Stimulated activated CD4-positive, alpha-beta T cell treated with anti-CD3 and anti-CD28 coated beads, Interleukin-1b, Interleukin-23, amount 100 ng/mL, for 24 hours (primary cell): ENCODE measurements around the gene MEIS3.
A peak's percentile ranks its signal among the peaks of the same experiment; 100 is the strongest.

ENCODE experiments used
- DNase-seq, 4 experiments: peaks; one replicate each; pipeline ENCODE4 v3.0.0-alpha.2; 2020; ENCODE audit warnings: low read depth in 4 of 4, low spot score in 1 of 4

Gene MEIS3

DNA sequence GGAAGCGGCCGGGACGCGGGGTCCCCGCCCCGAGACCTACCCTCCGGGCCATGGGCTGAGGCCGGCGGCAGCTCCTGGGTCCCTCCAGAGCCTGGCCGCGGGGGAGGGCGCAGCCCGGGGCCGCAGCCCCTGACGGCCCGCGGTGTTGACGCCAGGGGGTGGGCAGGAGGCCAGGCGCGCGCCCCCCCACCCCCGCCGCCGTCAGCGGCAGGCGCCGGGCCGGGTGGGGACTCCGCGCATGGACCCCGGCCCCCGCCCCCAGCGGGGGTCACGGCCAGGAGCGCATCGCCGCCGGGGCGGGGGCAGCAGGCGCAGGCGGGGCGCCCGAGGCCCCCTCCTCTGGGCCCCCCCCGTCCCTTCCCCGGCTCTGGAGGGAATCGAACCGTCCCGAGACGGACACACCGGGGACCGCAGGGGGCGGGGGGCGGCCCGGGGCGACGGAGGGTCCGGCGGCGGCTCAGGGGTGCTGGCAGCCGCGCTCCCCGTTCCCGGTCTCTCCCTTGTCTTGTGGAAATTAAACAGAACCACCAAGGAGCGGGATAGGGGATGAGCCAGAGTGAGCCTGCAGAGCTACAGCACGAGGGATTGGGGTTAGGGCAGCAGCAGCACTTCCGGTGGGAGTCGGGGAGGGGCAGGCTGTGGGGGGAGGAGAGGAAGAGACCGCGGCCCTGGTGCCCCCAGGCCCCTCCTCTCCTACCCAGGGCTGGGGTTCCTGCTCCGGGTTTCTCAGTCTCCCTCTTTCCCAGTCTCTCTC lies at the start of gene MEIS3:
Gene MEIS3 (minus strand): TSS at position 498 of the 754 bp plus-strand sequence. CDS start 446 bp downstream, at position 52.
- no peak for DNase-seq

DNA sequence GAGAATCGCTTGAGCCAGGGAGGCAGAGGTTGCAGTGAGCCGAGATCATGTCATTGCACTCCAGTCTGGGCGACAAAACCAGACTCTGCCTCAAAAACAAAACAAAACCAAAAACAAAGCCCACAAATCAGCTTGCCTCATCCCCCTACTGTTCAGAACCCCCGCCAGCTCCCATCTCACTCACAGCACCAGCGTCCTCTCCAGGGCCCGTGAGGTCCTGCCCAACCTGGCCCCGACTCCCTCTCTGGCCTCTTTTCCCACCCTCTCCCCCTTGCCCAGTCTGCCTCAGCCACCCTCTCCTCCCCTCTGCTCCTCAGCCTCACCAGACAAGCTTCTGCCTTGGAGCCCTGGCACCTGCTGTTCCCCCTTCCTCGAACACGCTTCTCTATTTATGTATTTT lies 48.6 kb upstream of the MEIS3 start:
- no peak for DNase-seq

DNA sequence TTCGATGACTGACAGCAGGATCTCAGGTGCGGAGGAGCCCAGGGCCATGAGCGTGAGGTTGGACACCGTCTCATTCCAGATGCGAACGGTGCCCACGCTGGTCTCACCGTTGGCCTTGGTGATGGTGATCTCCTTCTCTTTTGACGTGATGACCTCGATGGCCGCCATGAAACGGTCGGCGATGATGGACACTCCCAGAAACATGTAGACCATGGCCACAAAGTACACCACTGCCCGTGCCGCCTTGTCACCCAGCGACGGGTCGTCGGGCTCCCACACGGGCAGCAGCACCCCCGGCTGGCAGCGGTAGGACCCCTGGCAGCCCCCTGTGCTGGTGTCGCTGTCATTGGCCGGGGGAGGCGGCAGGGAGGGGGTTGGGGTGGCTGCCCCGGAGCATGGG lies 46.6 kb upstream of the MEIS3 start:
- no peak for DNase-seq

DNA sequence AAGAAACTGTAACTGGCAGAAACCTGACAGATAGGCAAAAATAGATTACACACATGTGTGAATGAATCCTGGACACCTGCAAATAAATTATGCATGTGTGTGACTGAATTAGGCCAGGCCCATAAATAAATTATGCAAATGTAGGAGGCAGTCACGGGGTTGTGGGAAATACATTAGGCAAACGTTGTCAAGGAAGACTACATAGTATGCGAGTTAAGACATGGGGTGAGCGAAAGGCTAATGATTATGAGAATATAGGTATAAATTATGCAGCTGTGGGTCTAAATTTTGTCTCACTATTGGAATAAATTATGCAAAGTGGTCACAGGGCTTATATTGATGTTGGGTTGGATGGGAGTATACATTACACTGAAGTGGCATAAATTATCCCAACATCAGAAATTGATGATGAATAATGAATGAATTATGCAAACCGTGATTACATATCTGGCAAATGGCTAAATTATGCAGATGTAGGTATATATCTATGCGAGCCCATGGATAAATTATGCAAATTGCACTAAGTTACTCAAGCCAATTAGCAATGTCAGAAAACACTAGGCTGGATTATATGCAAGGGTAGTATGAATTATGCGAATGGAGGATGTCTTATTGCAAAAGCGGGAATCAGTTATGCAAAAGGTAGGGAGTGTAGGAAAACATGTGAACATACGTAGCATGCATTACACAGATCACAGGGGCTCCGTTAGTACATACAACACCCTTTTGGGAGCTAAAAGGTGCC lies 45.5 kb upstream of the MEIS3 start:
- no peak for DNase-seq

DNA sequence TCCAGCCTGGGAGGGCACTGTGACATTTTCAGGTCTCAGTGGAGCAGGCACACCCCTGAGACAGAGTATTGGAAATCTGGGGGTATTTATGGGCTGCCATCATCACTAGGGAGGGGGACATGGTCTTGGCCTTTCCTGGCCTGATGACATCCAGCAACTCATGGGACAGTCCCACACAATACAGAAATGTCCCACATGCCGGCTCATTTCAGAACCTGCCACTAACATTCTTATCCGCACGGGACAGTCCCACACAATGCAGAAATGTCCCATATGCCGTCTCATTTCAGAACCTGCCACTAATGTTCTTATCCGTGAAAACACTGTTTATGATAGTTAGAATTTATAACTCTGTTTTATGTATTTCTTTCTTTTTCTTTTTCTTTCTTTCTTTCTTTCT lies 42.5 kb upstream of the MEIS3 start:
- DNase-seq, result no peak

DNA sequence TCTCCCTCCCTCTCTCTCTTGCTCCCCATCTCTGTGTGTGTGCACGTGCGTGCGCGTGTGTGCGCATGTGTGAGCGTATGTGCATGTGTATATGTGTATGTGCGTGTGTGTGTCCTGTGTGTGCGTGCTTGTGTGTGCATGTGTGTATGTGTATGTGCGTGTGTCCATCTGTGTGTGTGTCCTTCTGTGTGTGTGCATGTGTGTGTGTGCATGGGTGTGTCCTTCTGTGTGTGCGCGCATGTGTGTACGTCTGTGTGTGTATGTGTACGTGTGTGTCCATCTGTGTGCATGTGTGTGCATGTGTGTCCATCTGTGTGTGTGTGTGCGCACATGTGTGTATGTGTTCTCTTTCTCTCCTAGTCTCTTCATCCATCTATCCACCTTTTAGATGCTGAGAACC lies 40.1 kb upstream of the MEIS3 start:
- no peak for DNase-seq

DNA sequence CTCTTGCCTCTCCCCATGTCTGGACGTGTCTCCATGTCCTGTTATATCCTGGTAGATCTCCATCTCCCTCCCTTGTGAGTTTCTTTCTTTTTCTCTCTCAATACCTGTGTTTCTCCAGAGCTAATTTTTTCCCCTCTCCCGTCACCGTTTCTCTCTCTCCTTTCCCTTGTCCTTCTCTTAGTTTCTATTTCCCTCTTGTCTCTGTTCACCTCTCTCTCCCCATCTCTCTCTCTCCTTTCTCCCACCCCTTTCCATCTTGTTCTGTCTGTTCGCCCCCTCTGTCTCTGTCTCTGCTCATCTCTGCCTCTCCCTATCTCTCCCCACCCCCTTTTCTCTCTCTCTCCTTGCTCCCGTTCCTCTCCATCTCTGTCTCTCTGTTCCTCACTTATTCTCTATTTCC lies 39.3 kb upstream of the MEIS3 start:
- DNase-seq, result no peak

DNA sequence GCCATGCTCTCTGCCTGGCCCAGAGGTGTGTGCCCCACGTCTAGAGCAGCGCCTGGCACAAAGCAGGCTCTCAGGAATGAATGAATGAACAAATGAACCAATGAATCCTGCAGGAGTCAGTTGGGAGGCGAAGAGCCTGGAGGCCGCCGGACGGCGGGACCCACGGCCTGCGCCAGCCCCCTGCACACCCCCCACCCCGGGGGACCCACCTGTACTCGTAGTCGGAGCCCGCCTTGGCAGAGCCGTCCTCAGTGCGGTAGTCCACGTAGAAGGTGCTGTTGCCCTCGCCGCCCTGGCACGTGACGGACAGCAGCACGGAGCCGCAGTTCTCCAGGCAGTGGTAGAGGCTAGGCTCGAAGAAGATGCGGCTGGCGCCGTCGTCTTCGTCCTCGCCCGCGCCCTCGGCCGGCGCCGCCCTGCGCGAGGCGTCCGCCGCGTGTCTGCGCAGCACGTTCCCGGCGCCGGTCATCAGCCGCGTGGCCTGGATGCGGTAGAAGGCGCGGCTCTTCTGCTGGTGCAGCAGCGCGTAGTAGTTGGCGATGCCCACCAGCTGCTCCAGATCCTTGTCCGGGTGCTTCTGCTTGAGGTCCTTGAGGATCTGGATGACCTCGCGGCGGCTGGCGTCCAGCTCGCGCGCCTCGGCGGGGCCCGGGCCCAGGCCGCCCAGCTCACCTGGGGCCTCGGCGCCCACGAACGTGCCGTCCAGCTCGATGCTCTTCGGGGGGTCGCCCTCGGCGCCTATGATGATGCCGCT lies 37.6 kb upstream of the MEIS3 start:
- no peak for DNase-seq

DNA sequence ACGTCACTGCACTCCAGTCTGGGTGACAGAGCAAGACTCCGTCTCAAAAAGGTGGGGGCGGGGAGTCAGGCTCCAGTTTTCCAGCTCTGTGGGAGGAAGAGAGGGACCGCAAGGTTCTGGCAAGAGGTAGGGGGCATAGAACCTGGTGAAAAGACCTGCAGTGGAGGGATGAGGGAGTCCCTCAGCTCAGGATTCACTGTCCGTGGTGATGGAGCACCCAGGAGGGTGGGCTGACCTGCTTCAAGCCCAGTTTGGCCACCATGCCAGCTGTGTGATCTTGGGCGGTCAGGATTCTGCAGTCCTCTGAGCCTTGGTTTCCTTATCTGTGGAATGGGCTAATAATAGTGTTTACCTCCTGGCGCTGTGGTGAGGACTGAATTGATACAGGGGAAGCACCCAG lies 31.2 kb upstream of the MEIS3 start:
- no peak for DNase-seq

DNA sequence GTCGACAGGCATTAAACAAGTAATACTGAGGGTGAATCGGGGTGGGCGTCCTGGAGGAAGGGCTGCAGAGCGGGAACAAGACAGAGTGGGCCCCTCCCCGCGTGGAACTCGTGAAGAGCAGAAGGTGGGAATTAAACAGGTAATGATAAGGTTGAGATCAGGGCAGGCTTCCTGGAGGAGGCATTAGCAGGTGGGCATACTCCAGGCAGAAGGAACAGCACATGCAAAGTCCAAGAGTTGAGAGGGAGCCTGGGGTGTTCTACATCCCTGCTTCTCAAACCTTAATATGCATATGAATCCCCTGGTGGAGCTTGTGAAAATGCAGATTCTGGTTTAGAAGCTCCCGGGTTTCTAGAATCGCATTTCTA lies 29.0 kb upstream of the MEIS3 start:
- DNase-seq, result no peak

DNA sequence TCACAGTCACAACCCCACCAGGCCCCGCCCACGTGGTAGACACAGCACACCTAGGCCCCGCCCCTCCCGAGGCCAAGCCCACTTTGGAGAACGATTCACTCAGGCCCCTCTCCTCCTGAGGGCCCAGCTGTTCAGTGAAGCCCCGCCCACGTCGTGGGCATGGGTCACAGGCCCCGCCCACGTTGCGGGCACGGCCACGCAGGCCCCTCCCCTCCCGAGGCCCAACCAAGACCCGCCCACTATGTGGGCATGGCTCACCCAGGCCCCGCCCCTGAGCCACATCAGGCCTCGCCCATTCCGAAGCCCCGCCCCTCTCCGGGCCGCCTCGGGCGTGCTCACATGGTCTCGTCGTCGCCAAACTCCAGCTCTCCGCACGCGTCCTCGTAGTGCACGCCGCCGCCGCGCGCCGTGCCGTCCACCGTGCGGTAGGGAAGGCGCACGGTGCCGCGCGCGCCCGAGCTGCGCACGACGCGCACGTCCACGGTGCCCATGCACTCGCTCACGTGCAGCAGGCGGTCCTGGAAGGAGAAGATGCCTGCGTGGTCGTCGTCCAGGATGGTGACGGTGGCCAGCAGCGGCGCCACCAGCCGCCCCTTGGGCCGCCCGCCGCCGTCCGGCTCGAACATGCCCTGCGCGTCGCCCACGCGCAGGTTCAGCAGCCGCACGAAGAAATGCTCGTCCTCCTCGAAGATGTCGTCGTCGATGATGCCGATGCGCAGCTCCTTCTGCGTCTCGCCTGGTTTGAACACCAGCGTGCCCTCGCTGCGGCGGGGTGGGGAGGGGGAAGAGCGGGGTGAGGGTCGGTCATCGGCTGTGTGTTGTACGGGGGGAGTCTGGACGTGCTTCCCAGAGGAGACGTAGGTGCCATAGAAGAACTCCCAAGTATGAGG lies 28.4 kb upstream of the MEIS3 start:
- DNase-seq, result peak in 3 of 4 experiments; percentile 26 to 58 (median 28)

DNA sequence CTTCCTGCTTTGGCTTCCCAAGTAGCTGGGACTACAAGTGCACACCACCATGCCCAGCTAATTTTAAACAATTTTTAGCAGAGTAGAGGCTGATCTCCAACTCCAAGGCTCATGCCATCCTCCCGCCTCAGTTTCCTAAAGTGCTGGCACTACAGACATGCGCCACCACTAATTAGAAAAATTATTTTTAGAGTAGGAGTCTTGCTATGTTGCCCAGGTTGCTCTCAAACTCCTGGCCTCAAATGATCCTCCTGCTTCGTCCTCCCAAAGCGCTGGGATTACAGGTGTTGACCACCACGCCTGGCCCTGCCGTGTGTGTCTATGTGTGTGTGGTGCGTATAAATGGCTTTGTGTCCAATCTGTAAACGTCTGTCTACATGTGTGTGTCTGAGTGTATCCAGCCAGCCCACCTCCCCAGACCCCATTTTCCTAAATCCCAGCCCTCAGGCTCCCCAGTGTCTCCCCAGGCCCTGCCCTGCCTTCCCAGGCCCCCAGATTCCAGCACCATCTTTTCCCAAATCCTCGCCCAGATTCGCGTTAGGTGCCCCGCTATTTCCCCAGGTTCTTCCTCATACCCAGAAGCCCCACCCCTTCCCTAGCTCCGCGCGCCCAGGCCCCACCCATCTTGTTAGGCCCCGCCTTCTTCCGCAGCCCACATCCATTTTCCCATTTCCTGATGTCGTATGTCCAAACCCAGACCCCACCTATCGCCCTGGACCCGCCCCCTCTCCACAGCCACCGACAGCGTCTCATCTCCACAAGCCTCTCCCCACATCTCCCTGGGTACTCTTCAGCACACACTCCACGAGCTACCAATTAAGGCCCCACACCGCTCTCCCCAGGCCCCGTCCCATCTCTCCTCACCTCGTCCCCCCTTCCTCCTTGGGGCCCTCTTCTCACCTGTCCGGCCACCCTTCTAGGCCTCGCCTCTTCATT lies 27.5 kb upstream of the MEIS3 start:
- peak in 1 of 4 experiments; percentile 19 for DNase-seq

DNA sequence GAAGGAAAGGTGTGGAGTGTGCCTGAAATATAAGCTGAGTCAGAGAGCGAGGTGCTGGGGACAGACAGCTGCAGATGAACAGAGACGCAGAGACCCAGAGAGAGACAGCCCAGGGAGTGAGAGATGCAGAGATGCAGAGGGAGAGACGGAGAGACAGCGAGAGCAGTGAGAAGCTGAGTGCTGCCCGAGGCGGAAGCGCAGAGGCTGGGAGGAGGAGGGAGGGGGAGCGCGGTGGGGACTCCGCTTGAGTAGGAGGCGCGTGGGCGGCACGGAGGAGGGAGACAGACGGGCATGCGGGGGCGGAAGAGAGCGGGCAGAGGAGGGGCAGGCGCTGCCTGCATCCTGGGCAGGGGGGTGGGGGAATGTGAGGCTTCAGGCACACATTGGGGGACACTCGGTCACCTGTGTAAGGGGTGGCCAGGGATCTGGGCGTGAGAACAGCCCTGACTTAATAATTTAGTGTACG lies 26.6 kb upstream of the MEIS3 start:
- peak in 1 of 4 experiments; percentile 30 for DNase-seq

DNA sequence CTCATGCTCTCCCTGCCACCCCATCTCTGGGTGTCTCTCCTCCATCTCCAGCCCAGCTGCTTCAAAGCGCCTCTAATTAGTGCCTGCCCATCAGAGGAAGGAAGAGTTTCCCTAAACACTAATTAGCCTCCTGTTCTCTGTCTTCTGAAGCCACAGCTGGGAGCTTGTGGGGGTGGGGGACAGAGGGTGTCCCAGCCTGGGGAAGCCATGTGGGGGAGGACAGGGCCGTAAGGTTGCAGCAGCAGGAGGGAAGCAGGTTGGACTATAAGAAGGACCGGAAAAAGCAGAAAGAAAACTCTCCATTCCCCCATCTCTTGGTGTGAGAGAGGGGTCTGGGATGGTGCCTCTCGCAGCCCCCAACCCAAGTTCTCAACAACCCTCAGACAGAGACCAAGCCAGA lies 26.2 kb upstream of the MEIS3 start:
- no peak for DNase-seq

DNA sequence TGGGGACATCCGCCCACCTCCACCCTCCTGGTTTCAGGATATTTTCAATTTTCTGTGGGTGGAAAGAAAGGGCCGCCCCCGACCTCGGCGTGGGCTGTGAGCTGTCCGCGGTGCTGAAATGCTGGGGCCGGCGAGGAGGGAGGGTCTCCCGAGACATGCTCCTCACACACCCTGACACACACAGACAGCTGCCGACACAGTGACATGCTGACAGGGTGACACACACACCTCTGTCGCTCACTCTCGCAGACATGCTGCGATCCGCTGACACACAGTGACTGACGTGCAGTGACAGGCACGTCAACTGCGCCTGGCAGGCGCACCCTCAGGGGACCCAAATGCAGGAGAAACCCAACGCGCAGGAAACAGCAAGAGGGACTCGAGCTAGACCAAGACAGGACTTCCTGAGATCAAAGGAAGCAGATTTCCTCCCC lies 25.1 kb upstream of the MEIS3 start:
- no peak for DNase-seq

DNA sequence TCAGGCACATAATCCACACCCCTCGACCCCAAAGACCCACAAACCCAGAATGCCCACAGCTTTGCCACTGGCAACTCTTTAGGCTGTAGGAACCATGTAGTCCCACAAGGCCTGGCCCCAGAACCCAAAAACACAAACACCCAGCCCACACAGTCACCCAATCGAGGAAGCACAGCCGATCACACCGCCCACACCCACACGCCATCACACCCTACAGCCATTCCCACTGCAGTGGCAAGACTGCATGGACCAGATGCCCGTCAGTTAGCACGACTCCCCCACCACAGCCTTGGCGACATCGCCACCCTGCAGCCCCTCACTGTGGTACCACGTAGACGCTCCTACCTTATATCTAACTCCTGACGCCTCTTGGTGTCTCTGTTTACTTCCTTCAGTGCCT lies 24.0 kb upstream of the MEIS3 start:
- no peak for DNase-seq

DNA sequence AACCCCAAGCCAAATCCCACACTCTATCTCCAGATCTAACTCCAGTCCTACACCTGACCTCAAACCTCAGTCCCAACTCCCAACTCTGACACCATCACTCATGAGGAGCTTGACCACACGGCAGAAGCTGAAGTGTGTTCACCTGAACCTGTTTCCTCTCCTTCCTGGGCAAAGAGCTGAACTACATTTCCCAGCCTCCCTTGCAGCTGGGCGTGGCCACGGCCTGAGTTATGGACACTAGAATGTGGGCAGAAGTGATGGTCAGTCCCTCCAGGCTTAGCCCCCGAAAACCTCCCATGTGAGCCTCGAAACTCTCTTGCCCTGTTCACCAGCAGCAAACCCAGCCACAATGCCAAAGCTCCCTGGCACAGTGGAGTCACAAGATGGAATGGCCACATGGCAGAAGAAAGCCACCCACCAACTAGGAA lies 19.5 kb upstream of the MEIS3 start:
- DNase-seq, result no peak

DNA sequence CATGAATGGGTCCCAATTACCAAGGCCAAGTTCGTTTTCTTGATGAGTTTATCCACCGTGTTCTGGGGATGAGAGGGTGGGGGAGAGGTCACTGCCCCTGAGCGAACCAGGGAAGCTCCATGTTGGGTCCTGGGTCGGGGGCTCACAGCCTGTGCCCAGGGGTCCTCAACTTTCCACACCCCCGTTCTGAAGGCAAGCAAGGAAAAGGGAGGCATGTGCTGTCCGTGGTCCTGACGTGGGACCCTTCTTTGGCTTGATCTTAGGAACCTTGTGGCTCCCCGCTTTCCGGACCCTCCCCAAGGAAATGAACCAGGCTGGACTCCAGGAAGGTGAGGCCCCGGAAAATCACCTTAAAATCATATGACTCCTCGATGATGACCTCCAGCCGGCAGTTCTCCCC lies 18.2 kb upstream of the MEIS3 start:
- DNase-seq, result no peak

DNA sequence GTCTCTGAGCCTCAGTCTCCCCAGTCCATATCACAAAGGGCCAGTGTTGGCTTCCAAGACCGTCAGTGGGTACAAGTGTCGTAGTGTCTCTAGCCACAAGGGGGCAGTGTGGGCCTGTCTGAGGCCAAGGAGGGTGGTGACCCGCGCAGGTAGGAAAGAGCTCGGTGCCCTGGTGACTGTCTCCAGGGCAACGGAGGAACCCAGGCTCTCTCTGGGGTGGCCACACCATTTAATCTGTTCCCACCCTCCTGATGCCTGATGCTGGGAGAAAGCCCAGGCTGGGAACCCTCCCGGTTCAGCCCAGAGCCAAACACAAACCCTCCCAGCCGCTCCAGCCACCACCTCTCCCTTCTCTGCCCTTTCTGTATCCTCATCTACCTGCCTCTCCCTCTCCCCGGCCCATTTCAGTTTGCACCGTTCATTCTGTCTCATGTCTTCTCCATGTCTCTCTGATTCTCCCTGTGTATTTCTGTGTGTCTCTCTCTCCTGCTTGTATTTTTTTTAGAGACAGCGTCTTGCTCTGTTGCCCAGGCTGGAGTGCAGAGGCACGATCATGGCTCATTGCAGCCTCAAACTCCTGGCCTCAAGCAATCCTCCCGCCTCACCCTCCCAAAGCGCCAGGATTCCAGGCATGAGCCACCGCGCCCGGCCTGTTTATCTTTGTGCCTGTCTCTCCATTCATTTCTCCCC lies 17.5 kb upstream of the MEIS3 start:
- peak; percentile 77 to 90 (median 80) for DNase-seq
